Activated gamma-delta T cell treated with Interleukin-2 at 50 U/mL for 16 hours (primary cell): ENCODE measurements around the gene MREG.
"Not testable (repeated sequence)": the region's sequence is repeated elsewhere in the genome, so short reads cannot be mapped to it uniquely, and the experiment has no call there.

Source experiments
- DNase-seq: peaks from one replicate; pipeline ENCODE4 v3.0.0-alpha.2; 2020

The MREG gene

DNA sequence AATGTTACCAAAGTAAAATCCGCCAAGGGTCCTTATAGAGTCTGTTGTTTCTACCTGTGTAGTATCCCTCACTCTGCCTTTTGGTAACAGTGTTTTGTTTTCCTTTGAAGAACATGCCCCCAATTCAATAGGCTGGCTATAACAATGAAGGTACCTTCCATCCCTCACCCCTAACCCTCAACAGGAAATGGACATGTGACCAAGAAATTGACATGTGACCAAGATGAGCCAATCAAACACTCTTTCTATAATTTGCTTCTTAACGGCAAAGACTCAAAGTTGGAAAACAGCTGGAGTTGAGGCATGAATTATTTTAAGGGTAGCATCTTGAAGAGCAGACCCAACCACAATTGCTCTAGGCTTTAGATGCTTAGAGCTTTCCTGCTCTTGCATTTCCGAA, 5.4 kb upstream of the MREG start:
- DNase-seq = no peak

DNA sequence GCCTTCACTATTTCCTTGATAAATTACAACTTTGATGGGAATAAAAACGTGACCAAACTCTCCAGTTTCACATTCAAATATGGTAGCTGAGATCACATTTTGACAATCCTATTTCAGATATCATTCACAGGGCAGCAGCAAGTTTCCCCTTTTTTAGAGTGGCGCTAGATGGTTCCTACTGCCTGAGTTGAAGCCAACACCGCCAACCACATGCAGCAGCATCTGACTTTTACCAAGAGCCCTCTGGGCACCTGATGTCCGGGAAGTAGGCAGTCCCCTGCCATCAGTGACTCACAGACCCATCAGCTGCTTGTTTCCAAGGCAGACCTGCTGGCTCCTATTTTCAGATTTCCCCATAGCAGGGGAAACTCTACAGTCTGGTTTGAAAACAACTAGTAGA, 4.0 kb upstream of the MREG start:
- DNase-seq = no peak

DNA sequence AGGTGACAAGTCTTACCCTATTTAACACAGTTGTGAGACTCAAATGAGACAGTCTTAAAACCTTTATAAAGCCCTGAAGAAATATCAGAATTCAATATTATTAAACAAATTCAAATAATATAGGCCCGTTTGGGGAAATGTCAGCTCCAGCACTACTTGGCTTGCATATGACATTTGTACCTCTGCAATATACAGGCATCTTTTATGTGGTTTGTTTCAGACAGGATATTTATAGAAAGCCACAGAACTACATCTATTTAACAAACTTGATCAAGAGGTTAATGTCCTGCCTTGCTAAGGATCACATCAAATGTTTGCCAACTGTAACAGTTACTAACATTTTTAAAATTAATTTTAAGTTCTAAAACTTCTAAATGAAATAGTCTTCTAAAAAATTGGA, 3.2 kb upstream of the MREG start:
- no peak for DNase-seq

DNA sequence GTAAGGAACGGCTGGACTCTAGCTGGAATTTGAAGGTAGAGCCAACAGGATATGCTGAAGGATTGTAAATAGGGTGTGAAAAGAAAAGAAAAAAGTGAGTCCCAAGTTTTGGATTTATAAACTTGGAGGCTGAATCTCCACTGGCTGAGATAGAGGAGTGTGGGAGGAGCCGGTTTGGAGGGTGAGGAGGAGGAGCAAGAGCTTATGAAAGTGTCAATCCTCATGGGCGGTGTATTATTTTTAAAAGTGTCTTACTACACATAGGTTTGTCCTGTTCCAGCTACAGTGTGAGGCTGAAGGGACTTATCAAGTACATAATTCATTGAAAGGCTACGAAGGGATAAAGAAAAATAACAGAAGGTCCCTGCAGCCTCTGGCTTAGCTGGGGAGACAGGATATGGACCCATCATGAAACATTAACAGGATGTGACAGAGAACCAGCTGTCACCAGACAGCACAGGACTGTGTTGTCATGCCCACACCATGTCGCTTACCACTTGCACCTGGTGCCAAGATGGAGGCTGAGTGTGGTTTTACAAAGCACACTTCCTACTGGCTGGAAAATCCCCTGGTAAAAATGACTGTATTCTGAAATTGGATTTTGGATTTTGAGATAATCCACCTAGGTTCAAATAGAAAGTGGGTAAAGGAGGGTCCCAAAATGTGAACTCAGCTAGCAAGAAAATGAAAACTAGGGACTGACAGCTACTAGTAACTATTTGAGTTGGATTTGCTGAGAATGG, 2.5 kb upstream of the MREG start:
- DNase-seq = peak; percentile 31

DNA sequence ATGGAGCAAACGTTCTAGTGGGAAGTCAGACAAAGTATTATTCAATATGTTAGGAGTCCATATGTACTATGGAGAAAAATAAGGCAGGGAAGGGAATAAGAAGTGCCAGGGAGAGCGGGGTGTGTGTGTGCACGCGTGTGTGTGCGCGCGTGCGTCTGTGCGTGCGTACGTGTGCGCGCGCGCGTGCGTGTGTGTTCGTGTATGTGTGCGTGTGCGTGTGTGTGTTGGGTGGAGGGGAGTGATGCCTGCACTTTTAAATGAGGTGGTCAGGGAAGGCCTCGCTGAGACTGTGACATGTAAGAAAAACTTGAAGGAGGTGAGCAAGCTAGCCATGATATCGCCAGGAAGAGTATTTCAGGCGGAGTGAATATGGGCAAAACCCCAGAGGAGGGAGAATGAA, 1.6 kb upstream of the MREG start:
- no peak for DNase-seq

DNA sequence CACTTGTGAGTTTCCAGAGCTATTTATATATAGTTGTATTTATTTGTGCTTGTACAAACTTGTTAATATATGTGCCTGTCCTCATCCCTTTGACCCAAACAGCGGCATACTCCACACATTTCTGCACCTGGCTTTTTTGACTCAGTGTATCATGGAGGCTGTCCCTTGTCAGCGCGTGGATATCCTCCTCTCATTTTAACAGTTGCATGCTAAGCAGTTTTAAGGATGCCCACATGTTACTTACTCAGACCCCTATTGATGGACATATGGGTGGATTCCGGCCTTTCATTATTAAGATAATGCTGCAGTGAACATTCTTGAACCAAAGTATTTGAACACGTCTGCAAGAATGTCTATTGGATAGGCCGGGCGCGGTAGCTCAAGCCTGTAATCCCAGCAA, 655 bp upstream of the MREG start:
- DNase-seq = no peak

DNA sequence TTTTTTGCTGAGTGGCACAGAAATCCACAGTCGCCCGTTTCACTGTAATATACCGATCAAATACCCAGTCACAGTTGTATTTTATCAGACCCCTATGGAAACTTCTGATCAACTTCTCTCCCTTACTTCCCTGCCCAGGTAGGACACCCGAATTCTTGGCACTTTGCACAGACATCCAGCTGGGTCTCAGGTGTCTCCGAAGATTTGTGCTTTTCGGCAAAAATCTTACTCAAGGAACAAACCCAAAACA, 596 bp downstream of the MREG start:
- DNase-seq = no peak

DNA sequence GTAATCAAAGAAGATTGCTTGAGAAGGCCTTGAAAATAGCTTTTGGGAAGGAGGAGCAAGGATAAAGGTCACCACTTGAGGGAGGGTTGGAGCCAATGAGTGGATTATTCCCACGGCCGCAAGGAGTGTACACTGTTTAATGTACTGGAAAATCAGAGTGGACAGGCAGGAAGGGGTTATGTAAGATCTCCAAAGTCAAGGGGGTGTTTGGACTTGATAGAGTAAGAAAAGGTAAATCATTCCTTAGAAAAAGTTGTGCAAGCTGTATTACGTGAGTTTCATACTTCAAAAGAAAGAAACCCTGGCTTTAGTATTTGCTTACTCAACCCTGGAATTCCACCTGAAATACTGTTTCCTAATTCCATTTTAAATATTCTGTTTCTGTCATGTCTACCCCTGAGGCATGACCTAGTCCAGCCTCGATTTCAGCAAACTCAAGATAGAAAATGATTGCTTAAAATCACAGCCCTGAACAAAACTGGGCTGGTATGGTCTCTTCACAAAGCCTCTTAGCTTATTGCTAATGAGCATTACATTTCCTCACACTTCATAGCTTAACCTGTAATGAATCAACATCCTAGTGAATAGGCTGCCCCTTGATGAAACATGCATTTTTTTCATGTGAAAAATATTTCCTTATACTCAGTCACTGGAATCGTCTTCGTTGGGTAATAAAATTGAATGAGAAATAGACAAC, 1.1 kb downstream of the MREG start:
- no peak for DNase-seq

DNA sequence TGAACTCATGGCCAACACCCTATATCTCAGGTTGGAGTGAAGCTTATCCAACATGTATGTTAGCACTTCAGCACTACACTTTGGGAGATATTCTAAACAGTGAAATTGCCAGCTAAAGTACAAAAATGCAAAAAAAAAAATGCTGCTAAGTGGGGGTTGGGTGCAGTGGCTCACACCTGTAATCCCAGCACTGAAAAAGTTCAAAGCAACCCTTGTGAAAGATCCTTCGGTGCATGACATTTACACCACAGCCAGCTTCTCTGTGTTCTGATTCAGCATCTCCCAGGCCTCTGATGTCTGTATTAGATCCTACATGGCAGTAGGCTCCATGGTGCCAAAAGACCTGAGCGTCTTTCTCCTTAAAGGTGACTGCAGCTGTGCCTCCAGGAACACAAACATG, 4.1 kb downstream of the MREG start:
- not testable (repeated sequence) for DNase-seq

DNA sequence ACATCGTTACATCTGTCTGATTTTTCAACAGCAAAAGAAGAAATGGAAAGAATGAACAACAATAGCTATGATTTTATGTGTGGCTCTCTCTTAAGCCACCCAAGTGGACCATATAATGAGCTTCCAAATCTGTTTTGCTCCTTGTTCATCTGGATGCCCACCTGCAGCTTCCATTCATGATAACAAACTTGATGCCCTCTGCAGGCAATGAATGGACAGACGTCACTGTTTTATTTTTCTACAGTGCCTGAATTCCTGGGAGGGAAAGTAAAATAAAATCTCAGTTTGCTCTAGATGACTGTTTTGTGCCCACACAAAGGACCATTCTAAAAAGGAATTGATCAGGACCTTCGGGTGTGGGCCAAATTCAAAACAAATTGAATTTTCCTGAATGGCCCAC, 5.0 kb downstream of the MREG start:
- DNase-seq = no peak

DNA sequence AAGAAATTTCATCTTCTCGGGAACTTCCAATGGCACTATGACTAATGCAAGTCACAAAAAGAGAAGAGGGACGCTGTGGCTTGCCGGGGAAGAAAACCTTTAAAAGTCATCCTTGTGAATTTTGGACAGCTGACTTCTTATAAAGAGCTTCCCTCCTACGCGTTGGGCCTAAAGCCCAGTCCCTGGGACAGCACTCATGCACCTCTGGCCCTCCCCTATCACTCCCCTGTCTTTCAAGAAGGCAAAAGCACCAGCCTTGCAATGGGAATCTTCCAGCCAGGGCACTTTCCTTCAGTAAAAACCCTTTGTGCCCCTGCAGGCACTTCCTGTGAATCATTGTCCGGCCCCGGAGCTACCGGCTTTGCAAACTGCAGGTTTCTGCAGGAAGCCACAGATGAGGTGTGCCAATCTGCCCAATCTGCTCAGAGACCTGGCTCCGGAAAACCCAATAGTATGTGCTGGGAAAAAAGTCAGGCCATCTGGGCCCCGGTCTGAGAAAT, 7.1 kb downstream of the MREG start:
- DNase-seq = peak; percentile 36

DNA sequence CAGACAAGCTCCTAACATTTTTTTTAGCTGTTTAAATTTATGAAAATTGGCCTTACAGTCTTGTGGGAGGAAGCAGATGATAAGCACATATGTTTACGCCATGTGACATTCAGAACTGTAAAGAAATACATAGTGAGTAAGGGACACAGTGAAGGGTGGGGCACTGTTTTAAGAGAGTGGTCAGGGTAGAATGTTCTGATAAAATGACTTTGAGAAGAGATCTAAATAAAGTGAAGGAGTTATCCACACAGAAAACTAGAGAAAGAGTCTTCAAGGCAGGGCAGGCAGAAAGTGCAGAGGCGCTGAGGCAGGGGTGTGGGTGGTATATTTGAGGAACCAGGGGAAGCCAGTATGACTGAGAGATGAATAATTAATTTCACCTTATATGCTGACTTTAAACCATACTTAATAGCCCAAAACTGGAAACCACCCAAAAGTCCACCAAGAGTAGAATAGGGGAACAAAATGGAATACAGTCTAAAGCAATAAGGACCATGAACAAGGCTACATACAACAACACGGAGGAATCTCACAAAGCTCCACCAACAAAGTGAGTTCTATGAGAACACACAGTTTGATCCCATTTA, 8.6 kb downstream of the MREG start:
- DNase-seq = no peak

DNA sequence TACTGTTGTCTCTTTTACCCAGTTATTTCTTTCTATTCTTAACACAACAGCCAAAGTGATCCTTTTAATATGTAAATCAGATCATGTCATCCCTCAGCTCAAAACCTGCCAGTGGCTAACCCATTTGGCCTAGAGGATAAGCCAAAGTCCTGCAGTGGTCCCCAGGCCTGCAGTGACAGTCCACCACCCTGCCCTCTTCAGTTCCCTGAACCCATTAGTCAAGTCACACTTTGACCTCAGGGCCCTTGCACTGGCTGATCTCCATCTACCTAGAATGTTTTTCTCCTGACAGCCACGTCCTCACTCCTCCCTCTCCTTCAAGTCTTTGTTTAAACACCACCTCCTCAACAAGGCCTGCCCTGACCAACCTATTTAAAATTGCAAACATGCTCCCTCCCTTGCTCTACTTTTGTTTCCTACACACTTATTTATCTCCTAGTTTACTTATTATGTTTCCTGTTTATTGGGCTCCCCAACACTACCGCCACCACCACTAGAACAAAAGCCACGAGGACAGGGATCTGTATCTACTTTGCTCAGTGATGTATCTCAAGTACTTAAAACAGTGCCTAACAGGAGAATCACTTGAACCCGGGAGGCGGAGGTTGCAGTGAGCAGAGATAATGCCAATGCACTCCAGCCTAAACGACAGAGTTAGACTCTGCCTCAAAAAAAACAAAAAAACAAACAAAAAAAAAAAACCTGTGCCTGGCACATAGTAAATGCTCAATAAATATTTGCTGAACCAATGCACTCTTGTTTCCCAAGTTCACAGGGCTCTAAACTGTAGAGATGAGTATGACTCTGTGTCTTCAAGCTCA, 9.3 kb downstream of the MREG start:
- DNase-seq = no peak

DNA sequence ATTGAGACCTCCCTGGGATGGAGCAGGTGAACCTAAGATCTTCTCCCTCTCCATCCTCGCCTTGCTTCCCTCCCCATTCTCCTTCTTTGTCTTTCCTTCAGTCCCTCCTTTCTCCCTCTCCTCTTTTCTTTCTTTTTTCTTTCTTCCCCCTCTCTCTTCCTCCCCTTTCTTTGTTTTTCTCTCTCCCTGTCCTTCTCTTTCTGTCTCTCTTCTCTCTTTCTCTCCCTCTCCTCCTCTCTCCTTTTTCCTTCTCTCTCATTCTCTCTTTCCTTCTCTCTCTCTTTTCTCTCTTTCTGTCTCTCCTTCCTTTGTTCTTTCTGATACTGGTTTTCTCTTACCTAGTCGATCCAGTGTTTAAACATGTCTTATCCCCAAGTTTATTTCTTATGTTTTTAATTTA, 10.7 kb downstream of the MREG start:
- no peak for DNase-seq

DNA sequence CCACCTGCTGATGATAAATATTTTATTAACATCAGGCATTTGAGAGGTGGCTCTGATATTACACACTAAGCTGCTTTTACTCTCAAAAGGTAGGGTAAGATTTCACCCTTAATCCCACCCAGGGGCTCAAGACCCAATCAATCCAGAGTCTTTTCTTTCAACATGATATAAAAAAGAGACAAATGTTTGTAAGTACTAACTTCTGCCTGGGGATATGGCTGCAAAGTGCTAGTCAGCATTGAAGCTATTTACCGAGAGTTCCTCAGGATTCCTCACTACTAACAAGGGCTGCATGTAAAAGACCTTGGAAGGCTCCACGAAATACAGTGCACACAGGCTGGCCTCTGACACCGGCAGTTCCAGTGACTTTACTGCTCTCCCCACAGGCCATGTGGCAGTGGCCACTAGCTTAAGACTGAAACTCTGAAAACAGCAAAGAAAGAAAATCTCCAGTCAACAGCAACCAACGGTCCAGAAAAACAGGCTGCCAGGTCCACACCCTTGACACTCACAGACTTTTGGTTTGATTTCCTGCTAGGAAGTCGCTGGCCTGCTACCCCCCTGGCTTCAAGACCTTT, 11.2 kb downstream of the MREG start:
- no peak for DNase-seq

DNA sequence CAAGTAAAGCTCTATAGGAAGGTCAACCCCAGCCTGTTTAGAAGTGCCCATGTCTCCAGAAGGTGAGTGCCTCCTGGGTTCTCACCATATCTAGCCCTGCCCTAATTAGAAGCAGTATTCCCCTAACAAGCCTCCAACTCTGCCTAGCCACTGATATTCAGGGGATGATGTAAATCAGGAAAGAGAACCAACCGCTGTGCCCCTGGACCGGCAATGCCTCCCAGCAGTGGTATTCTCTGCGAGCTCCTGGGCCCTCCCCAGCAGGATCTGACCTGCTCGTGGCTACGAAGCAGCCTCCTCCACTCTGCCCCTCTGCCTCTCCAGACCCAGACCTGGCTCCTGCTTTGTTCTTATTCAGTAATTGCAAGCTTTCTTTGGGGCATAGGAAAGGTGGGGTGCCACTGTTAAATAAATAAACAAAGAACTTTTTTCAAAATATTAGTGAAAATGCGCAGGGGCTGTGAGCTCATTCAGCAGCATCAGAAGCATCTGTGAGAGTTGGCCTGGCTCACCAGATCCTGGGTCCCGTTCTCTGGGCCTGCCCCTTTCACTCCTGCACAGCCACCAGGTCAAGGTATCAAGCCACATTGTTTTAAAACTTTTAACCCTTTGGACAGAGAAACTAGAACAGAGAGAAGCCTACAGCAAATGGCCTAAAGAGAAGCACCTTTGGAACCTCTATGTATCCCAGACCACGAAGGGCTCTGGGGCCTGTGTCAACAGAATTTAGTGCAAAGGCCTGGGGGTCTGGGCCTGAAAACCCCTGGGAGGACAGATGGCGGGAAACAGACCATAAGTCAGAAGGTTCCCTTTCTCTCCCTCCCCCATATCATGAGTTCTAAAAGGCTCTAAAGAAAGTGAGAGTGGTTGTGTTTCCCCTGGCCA, 11.9 kb downstream of the MREG start:
- no peak for DNase-seq

DNA sequence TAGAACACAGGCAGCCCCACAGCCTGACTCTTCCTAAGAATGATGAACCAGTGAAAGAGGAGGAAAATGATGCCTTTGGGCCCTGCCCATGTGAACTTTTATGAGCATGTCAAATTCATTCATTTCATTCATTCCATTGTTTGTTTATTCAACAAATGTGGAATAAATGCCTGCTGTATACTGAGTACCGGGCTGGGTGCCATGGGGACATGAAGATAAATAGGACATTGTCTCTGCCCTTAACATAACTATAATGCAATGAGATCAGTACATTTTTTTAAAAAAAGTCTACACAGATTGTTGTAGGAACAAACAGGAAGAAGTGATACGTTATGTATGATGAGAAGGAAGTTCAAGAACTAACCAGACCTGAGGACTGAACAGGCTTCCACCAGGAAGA, 14.7 kb downstream of the MREG start:
- DNase-seq = no peak

DNA sequence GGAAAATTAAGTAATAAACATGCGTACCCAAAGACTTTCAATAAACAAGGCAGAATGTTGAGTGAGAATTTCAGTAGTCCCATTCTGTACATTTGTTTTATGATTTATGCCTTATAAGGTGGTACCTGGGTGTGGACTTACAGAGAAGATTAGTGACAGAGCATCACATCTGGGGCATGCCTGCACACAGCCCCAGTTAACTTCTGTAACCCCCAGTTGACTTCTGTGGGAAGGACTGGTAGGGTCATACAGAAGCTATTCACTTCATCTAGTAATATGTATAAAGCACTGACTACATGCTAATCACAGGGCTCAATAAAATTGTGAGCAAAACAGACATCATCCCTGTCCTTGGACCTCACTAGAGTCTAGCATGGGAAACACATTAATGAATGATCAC, 16.1 kb downstream of the MREG start:
- no peak for DNase-seq

DNA sequence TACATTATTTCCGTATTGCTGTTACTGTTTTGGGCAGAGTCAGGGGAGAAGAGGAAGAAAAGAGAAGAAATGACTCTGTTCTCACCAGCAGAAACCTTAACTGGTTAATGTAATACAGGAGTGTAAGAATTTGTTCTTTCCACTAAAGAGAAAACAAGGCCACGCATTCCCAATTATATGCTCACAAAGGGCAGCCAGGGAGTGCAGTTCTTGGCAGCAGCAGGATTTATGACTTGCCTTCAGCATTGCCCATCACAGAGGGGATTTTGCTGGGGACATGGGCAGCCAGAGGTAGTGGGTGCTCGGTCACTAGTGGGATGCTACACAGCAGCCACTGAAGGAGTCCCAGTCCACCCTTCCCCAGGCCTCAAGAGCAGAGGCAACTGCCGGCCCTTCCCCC, 18.4 kb downstream of the MREG start:
- DNase-seq = no peak

DNA sequence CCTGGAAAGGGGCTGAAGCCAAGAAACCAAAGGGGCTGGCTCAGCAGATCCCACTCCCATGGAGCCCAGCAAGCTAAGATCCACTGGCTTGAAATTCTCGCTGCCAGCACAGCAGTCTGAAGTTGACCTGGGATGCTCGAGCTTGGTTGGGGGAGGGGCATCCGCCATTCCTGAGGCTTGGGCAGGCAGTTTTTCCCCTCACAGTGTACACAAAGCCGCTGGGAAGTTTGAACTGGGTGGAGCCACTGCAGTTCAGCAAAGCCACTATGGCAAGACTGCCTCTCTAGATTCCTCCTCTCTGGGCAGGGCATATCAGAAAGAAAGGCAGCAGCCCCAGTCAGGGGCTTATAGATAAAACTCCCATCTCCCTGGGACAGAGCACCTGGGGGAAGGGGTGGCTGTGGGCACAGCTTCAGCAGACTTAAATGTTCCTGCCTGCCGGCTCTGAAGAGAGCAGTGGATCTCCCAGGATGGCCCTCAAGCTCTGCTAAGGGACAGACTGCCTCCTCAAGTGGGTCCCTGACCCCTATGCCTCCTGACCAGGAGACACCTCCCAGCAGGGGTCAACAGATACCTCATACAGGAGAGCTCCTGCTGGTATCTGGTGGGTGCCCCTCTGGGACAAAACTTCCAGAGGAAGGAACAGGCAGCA, 24.7 kb downstream of the MREG start:
- not testable (repeated sequence) for DNase-seq

DNA sequence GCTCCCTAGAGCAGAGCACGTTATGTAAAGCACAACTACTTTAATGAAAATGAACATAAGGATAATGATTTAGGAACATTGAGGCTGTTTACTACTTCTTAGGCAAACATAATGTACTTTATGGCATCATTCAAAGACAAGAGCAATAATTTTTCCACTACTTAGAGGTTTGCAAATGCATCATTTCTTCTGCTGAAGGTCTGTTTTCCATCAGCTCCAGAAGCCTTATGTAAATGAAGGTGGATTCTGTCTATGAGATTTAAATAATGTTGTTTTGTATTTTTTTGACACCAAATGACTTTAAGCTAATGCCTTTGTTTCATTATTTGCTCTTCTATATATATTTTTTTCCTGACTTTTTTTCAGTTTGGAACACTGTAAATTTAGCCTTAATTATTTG, 28.1 kb downstream of the MREG start:
- no peak for DNase-seq

DNA sequence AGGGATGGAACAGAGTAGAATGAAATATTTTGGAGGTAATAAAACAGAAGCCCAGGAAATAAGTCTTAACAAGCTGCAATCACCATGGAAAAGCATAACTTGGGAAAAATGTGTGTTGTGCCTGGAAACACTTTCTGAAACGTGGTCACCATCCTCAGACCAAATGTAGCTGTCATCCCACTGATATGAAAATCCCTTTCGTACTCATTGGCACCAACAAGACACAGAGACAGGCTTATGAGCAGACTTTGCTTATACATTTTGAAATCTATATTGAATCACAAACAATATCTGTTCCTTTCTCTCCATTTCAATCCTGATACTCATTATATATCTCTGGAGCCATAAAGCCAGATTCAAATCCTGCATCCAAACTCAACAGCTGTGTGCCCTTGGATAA, 28.7 kb downstream of the MREG start:
- DNase-seq = no peak
